Right lobe of liver (tissue), 4 donors: ENCODE results near the gene TRMT44.

Experiments used
- POLR2A ChIP-seq: fragments of 450-650 bp; IDR thresholded peaks from one replicate; pipeline ENCODE4 v1.6.1; 2017; ENCODE audit warnings: antibody characterized with exemption, mild to moderate bottlenecking
- TF ChIP-seq, protein P1 (sequence below), 4 donors: fragments of 200-600 bp in 3 of 4; fragments of 450-650 bp in 1 of 4; IDR thresholded peaks; one replicate each; pipeline versions ENCODE4 v1.5.1 to v1.8.0; 2016 to 2022; ENCODE audit warnings: antibody characterized with exemption in 4 of 4, mild to moderate bottlenecking in 2 of 4
- donor health status: DM: no; HTN: no; CAD: no.
- donor health status: DM: no; HTN: no; CAD: no.
- donor health status: DM: no; HTN: yes; CAD: no.

DNA sequence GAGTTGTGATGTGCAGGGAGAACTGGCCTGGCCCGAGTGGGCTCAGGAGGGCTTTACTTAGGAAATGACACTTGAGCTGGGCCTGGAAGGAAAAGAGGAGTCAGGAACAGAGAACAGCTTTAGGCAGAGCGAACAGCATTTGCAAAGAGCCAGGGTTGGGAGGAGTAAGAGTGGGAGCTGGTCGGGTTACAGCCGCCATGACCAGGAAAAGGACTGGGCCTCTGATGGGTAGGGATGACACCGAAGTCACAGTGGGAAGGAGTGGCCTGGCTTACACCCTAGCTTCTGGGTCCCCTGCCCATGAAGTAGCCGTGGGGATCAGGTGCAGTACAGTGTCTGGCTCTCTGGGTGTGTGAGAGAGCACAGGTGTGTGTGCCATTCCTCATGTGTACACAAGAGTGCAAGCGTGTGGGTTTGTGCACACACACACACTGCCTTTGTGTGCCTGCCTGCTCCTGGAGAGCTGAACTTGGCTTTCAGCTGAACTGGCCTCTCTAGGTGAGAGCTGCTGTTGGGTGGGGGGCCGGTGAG is 31.6 kb downstream of the TRMT44 start:
- TF ChIP-seq POLR2A, result no peak
- TF ChIP-seq, protein P1, sequence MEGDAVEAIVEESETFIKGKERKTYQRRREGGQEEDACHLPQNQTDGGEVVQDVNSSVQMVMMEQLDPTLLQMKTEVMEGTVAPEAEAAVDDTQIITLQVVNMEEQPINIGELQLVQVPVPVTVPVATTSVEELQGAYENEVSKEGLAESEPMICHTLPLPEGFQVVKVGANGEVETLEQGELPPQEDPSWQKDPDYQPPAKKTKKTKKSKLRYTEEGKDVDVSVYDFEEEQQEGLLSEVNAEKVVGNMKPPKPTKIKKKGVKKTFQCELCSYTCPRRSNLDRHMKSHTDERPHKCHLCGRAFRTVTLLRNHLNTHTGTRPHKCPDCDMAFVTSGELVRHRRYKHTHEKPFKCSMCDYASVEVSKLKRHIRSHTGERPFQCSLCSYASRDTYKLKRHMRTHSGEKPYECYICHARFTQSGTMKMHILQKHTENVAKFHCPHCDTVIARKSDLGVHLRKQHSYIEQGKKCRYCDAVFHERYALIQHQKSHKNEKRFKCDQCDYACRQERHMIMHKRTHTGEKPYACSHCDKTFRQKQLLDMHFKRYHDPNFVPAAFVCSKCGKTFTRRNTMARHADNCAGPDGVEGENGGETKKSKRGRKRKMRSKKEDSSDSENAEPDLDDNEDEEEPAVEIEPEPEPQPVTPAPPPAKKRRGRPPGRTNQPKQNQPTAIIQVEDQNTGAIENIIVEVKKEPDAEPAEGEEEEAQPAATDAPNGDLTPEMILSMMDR (IDR thresholded peaks at IDR 0.05), result no peak
